Stimulated activated CD8-positive, alpha-beta memory T cell treated with anti-CD3 and anti-CD28 coated beads, Interleukin-12 subunit alpha, Interleukin-12 subunit beta, amount 100 ng/mL, for 24 hours (primary cell): ENCODE measurements around the gene GIMD1.

Experiments
- DNase-seq: peaks from one replicate; pipeline ENCODE4 v3.0.0-alpha.2; 2020; ENCODE audit errors: extremely low read depth

Gene GIMD1

GRCh38 chr4:106315476-106315967 is 53.1 kb downstream of the GIMD1 start:
- no peak for DNase-seq

- no peak for DNase-seq
These were observed 53.6 kb downstream of the GIMD1 start for GRCh38 chr4:106314960-106315359.

- no peak for DNase-seq
These were observed 55.5 kb downstream of the GIMD1 start for GRCh38 chr4:106312997-106313522.

GRCh38 chr4:106312377-106312776 is 56.2 kb downstream of the GIMD1 start:
- DNase-seq: no peak
